GM18498 (cell line): ENCODE data around the gene RAB10.
A peak's percentile ranks its signal among the peaks of the same experiment; 100 is the strongest.

Experiments used
- ATAC-seq: cut with Tn5 transposase; IDR thresholded peaks from one replicate; pipeline ENCODE4 v1.9.1; 2021; ENCODE audit warnings: mild to moderate bottlenecking, moderate library complexity; ENCODE audit not compliant: unreplicated experiment

RAB10 gene

DNA sequence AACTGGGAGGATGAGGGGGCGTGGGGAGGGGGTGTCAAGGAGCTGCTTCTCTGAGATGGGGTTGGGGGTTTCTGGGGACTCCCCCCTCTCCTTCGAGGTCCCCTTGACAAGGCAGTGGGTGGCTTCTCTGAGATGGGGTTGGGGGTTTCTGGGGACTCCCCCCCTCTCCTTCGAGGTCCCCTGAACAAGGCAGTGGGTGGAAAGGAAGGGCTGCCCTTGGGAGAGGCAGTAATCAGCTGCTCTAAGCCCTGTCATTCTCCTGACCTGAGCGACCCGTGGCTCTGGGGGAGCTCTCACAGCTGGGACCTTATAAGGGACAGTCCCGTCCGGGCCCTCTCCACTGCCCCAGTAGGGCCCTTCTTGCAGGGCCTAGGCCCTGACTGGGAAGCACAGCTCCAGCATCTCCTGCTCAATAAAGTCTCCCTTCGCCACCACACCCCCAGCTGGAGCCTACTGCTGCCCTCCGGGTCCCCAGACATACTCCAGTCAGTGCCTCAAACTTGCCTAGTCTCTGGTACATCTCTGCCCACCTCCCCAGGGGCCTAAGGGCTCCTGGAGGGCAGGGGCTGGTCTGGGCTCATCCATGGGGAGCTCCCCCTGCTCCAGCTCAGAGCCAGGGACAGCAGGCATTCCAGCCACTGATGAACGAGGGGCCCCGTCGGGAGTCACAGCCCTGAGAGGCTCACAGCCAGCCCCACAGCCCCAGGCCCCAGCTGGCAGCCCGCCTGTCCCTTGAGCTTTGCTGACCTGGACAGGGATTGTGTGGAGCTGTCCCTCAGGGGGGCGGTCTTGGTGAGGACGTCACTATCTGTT lies 141.8 kb downstream of the RAB10 start:
- ATAC-seq = no peak

DNA sequence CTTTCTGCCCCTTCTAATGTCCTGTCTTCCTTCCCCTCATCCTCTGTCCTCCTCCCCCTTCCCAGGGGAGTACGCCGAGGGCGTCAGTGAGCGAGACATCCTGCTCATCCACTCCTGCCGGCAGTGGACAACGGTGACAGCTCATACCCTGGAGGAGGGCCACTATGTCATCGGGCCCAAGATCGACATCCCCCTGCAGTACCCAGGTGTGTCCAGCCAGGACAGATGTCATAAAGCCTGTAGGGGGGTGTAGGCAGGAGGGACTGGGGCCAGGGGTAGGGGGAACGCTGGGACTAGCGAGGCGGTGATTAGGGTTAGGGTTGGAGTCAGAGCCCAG lies 142.4 kb downstream of the RAB10 start:
- ATAC-seq = no peak

- no peak for ATAC-seq
Observed at GRCh38 chr2:26177122-26177521, 143.2 kb downstream of the RAB10 start.

- no peak for ATAC-seq
Observed at GRCh38 chr2:26178246-26178645, 144.4 kb downstream of the RAB10 start.

GRCh38 chr2:26178746-26179436 lies 145.0 kb downstream of the RAB10 start:
- ATAC-seq = no peak

DNA sequence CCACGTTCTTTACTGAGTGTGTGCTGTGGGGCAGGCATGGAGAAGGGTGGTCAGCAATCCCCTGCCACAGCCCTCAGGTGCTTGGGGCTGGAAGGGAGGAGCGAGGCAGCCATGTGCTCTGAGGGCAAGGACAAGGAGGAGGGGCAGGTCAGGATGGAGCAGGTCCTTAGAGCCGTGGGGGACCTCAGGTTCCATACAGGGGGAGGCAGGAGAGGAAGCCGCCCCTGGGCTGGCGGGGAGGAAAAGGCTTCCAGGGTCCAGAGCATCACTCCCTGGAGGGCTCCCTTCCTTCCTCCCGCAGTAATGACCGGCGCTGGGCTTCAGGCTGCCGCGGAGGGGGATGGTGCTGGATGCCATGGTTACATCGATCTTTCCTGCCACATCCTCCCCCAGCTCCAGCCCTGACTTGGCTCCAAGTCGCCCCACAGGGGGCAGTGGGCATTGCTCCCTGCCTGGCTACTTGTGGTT lies 145.6 kb downstream of the RAB10 start:
- ATAC-seq = no peak

DNA sequence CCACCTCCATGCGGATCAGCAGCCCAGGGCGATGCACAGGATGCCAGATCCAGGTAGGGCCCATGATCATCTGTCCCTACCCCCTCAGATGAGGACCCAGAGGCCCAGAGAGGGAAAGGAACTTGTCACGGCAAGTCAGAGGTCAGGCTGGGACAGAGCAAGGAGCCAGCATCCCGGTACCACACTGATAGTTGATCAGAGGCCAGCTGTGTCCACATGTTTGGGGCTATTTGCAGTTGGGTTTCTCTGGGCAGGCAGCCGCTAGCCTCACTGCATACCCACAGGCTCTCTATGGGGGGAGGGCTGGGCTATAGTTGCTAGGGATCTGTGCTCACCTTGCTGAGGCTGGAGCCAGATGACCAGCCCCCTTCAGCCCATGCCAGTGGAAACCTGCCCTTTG lies 148.6 kb downstream of the RAB10 start:
- ATAC-seq = no peak

GRCh38 chr2:26182887-26183630 lies 149.2 kb downstream of the RAB10 start:
- no peak for ATAC-seq

DNA sequence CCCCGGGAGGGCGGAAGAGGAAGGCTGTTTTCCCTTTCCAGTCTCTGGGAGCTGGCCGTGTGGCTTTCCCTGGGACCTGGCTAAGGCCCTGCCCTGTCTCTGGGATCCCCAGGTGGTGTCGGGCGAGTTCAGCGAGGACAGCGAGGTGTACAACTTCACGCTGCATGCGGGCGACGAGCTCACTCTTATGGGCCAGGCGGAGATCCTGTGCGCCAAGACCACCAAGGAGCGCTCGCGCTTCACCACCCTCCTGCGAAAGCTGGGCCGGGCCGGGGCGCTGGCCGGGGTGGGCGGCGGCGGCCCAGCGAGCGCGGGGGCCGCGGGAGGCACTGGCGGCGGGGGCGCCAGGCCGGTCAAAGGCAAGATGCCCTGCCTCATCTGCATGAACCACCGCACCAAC lies 150.2 kb downstream of the RAB10 start:
- no peak for ATAC-seq

- ATAC-seq = peak; percentile 71
Observed at GRCh38 chr2:26184555-26185303, 150.8 kb downstream of the RAB10 start.

- no peak for ATAC-seq
Observed at GRCh38 chr2:26185304-26185928, 151.5 kb downstream of the RAB10 start.

DNA sequence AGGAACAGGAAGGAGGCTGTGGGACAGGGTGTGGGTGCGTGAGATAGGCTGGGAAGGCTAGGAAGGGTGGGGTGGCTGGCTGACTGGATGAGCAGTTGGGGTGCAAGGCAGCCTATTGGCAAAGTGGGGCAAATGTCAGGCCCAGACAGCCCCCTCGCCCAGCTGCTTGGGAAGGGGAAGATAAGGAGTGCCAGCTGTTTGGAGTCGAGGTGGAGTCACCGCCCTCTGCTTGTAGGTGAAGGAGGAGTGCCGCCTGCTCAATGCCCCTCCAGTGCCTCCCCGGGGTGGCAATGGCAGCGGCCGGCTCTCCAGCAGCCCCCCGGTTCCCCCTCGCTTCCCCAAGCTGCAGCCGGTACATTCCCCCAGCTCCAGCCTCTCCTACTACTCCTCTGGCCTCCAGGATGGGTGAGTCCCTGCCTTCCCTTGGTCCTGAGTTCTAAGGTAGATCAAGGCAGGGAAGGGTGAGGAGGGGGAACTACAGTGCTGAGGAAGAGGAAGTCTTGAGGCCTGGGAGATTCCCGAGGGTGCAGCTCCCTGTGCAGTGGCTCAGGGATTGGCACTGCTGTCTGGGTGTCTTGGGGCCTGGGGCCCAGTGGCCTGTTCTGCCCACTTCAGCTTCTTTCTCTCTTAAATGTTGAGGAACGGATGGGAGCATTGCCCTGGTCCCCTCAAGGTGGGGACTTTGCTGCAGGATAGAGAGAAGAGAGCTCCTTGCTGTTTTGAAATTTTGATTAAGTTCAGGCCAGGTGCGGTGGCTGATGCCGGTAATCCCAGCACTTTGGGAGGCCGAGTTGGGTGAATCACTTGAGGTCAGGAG lies 152.3 kb downstream of the RAB10 start:
- no peak for ATAC-seq
